ENCODE data around the gene GBP7. TPM values are rescaled to one million over a fixed set of nuclear protein-coding genes. Genes with fewer than 3 reads are reported as not detected.

GBP7 gene
- total RNA-seq, 4 donors from 2014 or later = not detected

- 95% methylated on average over 1 of the region's 1 CpG; no CpG with 5 or more reads in 1 of the 2 donors for WGBS, 2 donors (ENCODE audit: low coverage in 1 of 2)
- peaks cover 0 to 4% of the 10 kb centered on the region in 2 donors for H3K9me3 ChIP-seq
Measured at GRCh38 chr1:89211035-89211634, 35.3 kb upstream of the GBP7 start.

GRCh38 chr1:89206373-89206772, 30.6 kb upstream of the GBP7 start:
- no peaks in the 10 kb centered on the region for H3K36me3 ChIP-seq
- no peak for DNase-seq
- H3K27ac ChIP-seq = no peak overlapping the region
- intact Hi-C loops (cut with DNase I; ENCODE audit: low total_unique reads) (no loop called here), in situ Hi-C loops (cut with MboI; ENCODE audit: low pct_ligation_motif_present in 1 of 4, low pct_unique_long_range_greater_than_20kb in 1 of 4, low sequenced_read_pairs in 3 of 4) (no loop called here)
- no peaks in the 10 kb centered on the region for H3K27me3 ChIP-seq
- H3K9me3 ChIP-seq = peaks cover 0 to 8% of the 10 kb centered on the region in 2 donors
- H3K4me3 ChIP-seq = no peak overlapping the region
- no peaks in the 10 kb centered on the region for H3K4me1 ChIP-seq
- TF ChIP-seq POLR2AphosphoS5 (IDR thresholded peaks at IDR 0.05) (no peak), EP300 (IDR thresholded peaks at IDR 0.05; ENCODE audit: low read depth) (no peak), POLR2A (IDR thresholded peaks at IDR 0.05) (no peak), CTCF (IDR thresholded peaks at IDR 0.05) (no peak)
- 73 to 80% methylated on average over 3 of the region's 3 CpGs for WGBS, 2 donors (ENCODE audit: low coverage in 1 of 2)

More at GRCh38 chr1:89211035-89211634, 35.3 kb upstream of the GBP7 start:
- intact Hi-C loops (cut with DNase I; ENCODE audit: low total_unique reads) = no loop called here
- no peak for DNase-seq
- TF ChIP-seq EP300 (IDR thresholded peaks at IDR 0.05; ENCODE audit: low read depth) = no peak
- no peak for TF ChIP-seq POLR2A (IDR thresholded peaks at IDR 0.05)
- no peak for TF ChIP-seq CTCF (IDR thresholded peaks at IDR 0.05)
- Histone ChIP-seq H3K4me3 (no peak overlapping the region), H3K27ac (no peak overlapping the region), H3K27me3 (no peaks in the 10 kb centered on the region), H3K36me3 (no peaks in the 10 kb centered on the region), H3K4me1 (no peaks in the 10 kb centered on the region)
- in situ Hi-C loops (cut with MboI; ENCODE audit: low pct_ligation_motif_present in 1 of 4, low pct_unique_long_range_greater_than_20kb in 1 of 4, low sequenced_read_pairs in 3 of 4) = no loop called here

- H3K9me3 ChIP-seq = peaks cover 0 to 8% of the 10 kb centered on the region in 2 donors
- 90 to 95% methylated on average over 1 of the region's 1 CpG for WGBS, 2 donors (ENCODE audit: low coverage in 1 of 2)
- no peak overlapping the region for H3K27ac ChIP-seq
- no peaks in the 10 kb centered on the region for H3K27me3 ChIP-seq
- in situ Hi-C loops (cut with MboI; ENCODE audit: low pct_ligation_motif_present in 1 of 4, low pct_unique_long_range_greater_than_20kb in 1 of 4, low sequenced_read_pairs in 3 of 4) = no loop called here
- no peak overlapping the region for H3K4me3 ChIP-seq
- peaks cover 0 to 11% (median 0%) of the 10 kb centered on the region in 4 donors for H3K4me1 ChIP-seq
- DNase-seq = no peak
- no peaks in the 10 kb centered on the region for H3K36me3 ChIP-seq
- TF ChIP-seq POLR2AphosphoS5 (IDR thresholded peaks at IDR 0.05) (no peak), CTCF (IDR thresholded peaks at IDR 0.05) (no peak), EP300 (IDR thresholded peaks at IDR 0.05; ENCODE audit: low read depth) (no peak), POLR2A (IDR thresholded peaks at IDR 0.05) (no peak)
- intact Hi-C loops (cut with DNase I; ENCODE audit: low total_unique reads) = no loop called here
Measured at GRCh38 chr1:89203166-89203565, 27.4 kb upstream of the GBP7 start.

GRCh38 chr1:89201106-89201794, 25.4 kb upstream of the GBP7 start:
- no peak for DNase-seq
- Histone ChIP-seq H3K4me3 (no peak overlapping the region), H3K4me1 (peaks cover 0 to 14% (median 0%) of the 10 kb centered on the region in 4 donors), H3K27me3 (no peaks in the 10 kb centered on the region), H3K9me3 (peaks cover 0 to 8% of the 10 kb centered on the region in 2 donors), H3K36me3 (no peaks in the 10 kb centered on the region), H3K27ac (no peak overlapping the region)
- intact Hi-C loops (cut with DNase I; ENCODE audit: low total_unique reads) (no loop called here), in situ Hi-C loops (cut with MboI; ENCODE audit: low pct_ligation_motif_present in 1 of 4, low pct_unique_long_range_greater_than_20kb in 1 of 4, low sequenced_read_pairs in 3 of 4) (no loop called here)
- 71 to 82% methylated on average over 4 of the region's 4 CpGs for WGBS, 2 donors (ENCODE audit: low coverage in 1 of 2)
- TF ChIP-seq POLR2AphosphoS5 (IDR thresholded peaks at IDR 0.05) (no peak), CTCF (IDR thresholded peaks at IDR 0.05) (no peak), EP300 (IDR thresholded peaks at IDR 0.05; ENCODE audit: low read depth) (no peak), POLR2A (IDR thresholded peaks at IDR 0.05) (no peak)

Measured in transverse colon (tissue), 4 donors.